OCI-LY7 (cell line): ENCODE data around the gene ARMC9. TPM values are rescaled to one million over a fixed set of nuclear protein-coding genes. Genes with fewer than 3 reads are reported as not detected.

Experiments used
- BruUV-seq: library from RNA; stranded (reverse); fragments of 400-500 nt; replicated peaks from 2 replicates; lab custom pipeline; 2021; lab: Mats Ljungman, UMichigan
- CTCF ChIA-PET: fragments of 300-600 bp; sonication (Branson Sonifier 250); formaldehyde crosslinking; loops from one replicate; lab custom pipeline; 2022; ENCODE audit warnings: antibody characterized with exemption; ENCODE audit not compliant: unreplicated experiment; lab: Charles Lee
- POLR2A ChIA-PET: fragments of 300-600 bp; sonication (Branson Sonifier 250); formaldehyde crosslinking; loops from one replicate; lab custom pipeline; 2022; ENCODE audit warnings: antibody characterized with exemption; lab: Charles Lee
- DNase-seq: peaks from one replicate; pipeline ENCODE4 v3.0.0-alpha.2; 2015; ENCODE audit warnings: low spot score
- H2AFZ ChIP-seq: fragments of 200-600 bp; sonication (generic), shearing (Covaris generic); 2 replicates; pipeline ENCODE4 v1.6.1; 2014; ENCODE audit warnings: mild to moderate bottlenecking, antibody characterized with exemption, low read length, moderate library complexity
- H3K27ac ChIP-seq: fragments of 200-600 bp; sonication (generic); 2 replicates; pipeline ENCODE4 v1.5.1; 2014; ENCODE audit warnings: mixed run types, low read depth, mild to moderate bottlenecking, moderate library complexity, low read length, inconsistent platforms; ENCODE audit not compliant: poor library complexity, severe bottlenecking
- H3K36me3 ChIP-seq: fragments of 200-600 bp; sonication (generic); 2 replicates; pipeline ENCODE4 v1.6.1; 2014; ENCODE audit warnings: mild to moderate bottlenecking, antibody characterized with exemption, low read length, moderate library complexity, mixed read lengths; ENCODE audit not compliant: insufficient read depth
- H3K4me1 ChIP-seq: fragments of 200-600 bp; sonication (generic); 2 replicates; pipeline ENCODE4 v1.5.1; 2014; ENCODE audit warnings: mild to moderate bottlenecking, low read length; ENCODE audit not compliant: insufficient read depth, poor library complexity, severe bottlenecking
- H3K4me2 ChIP-seq: fragments of 200-600 bp; sonication (generic); 2 replicates; pipeline ENCODE4 v1.6.1; 2014; ENCODE audit warnings: mild to moderate bottlenecking, low read length
- H3K4me3 ChIP-seq: fragments of 200-600 bp; sonication (generic); 2 replicates; pipeline ENCODE4 v1.5.1; 2014; ENCODE audit warnings: mild to moderate bottlenecking, low read depth, low read length; ENCODE audit not compliant: poor library complexity, severe bottlenecking
- H3K79me2 ChIP-seq: fragments of 200-600 bp; sonication (generic); 2 replicates; pipeline ENCODE4 v1.6.1; 2016; ENCODE audit warnings: low read depth, mild to moderate bottlenecking, low read length, moderate library complexity, mixed read lengths; ENCODE audit not compliant: insufficient read depth
- H3K9me2 ChIP-seq: fragments of 200-600 bp; sonication (generic); 2 replicates; pipeline ENCODE4 v1.6.1; 2016; ENCODE audit warnings: mild to moderate bottlenecking, low read length, mixed read lengths; ENCODE audit not compliant: insufficient read depth
- H3K9me3 ChIP-seq: fragments of 200-600 bp; sonication (generic); 2 replicates; pipeline ENCODE4 v1.6.1; 2014; ENCODE audit warnings: mild to moderate bottlenecking, mixed run types, low read length, mixed read lengths
- H4K20me1 ChIP-seq: fragments of 200-600 bp; sonication (generic); 2 replicates; pipeline ENCODE4 v1.6.1; 2014; ENCODE audit warnings: mild to moderate bottlenecking, antibody characterized with exemption, low read length, moderate library complexity, mixed read lengths; ENCODE audit not compliant: insufficient read depth
- CTCF ChIP-seq: fragments of 200-600 bp; sonication (generic); conservative IDR thresholded peaks from 2 replicates; pipeline ENCODE4 v1.5.1; 2014; ENCODE audit warnings: mild to moderate bottlenecking, antibody characterized with exemption, low read length, moderate library complexity, mixed read lengths
- EZH2phosphoT487 ChIP-seq: fragments of 200-600 bp; sonication (generic); IDR thresholded peaks from 2 replicates; pipeline ENCODE4 v1.6.1; 2018; ENCODE audit warnings: low read depth, borderline replicate concordance, mild to moderate bottlenecking, mixed run types, antibody characterized with exemption, low read length, moderate library complexity, mixed read lengths
- intact Hi-C: fragments of 100-400 bp; cut with micrococcal nuclease; formaldehyde crosslinking; loops from one replicate; pipeline ENCODE4 v1.10.0; 2022; ENCODE audit not compliant: unreplicated experiment
- total RNA-seq, 2 experiments: library from RNA; depleted of rRNA in 1 of 2; stranded (reverse); fragments of >200 nt in 1 of 2; shearing (Covaris generic) in 1 of 2; gene quantifications; 2 replicates each; pipeline ENCODE4 v1.2.3, GENCODE V29; 2014 to 2022

Gene ARMC9
- total RNA-seq, 2 experiments from 2014 or later: 6.6 to 12.2 TPM

DNA sequence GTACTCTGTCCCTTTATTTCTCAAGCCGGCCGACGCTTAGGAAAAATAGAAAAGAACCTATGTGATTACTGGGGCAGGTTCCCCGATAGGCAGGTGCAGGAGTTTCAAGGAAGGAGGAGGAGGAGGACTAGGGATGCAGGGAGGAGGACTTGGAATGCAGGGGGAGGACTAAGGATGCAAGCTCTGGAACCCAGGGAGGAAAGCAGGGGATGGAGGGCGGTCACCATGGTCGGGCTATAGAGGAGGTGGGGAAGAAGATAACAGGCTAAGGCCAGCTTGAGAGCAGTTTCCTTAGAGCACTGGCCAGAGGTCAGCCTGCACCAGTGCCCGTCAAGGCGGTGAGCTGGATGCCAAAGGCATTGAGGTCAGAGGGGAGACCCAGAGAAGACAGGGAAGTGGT, 178.4 kb downstream of the ARMC9 start:
- no peak overlapping the region for H3K27ac ChIP-seq
- no peaks in the 10 kb centered on the region for H3K9me2 ChIP-seq
- H2AFZ ChIP-seq: no peak overlapping the region
- H3K4me3 ChIP-seq: no peak overlapping the region
- H3K4me1 ChIP-seq: no peaks in the 10 kb centered on the region
- no peaks in the 10 kb centered on the region for H3K36me3 ChIP-seq
- no peaks in the 10 kb centered on the region for H4K20me1 ChIP-seq
- no peaks in the 10 kb centered on the region for H3K9me3 ChIP-seq
- BruUV-seq: no TSS peak
- TF ChIP-seq CTCF: no peak
- no peak for DNase-seq
- intact Hi-C loops: no loop called here
- POLR2A ChIA-PET: interaction anchor here (0.8 to 1.5 kb wide), 2 partner anchors 9 to 16 kb away, joined by 3 to 6 read pairs; no protein-coding TSS in a partner anchor
- H3K4me2 ChIP-seq: no peak overlapping the region
- CTCF ChIA-PET: no interaction called here
- no peaks in the 10 kb centered on the region for H3K79me2 ChIP-seq

GRCh38 chr2:231378026-231378722, 179.7 kb downstream of the ARMC9 start:
- DNase-seq: no peak
- Histone ChIP-seq H4K20me1 (no peaks in the 10 kb centered on the region), H3K9me3 (no peaks in the 10 kb centered on the region), H3K9me2 (no peaks in the 10 kb centered on the region), H3K27ac (no peak overlapping the region), H3K36me3 (no peaks in the 10 kb centered on the region), H2AFZ (no peak overlapping the region), H3K4me1 (no peaks in the 10 kb centered on the region), H3K4me2 (no peak overlapping the region), H3K4me3 (no peak overlapping the region), H3K79me2 (no peaks in the 10 kb centered on the region)
- TF ChIP-seq EZH2phosphoT487 (no peak), CTCF (no peak)
- no TSS peak for BruUV-seq
- intact Hi-C loops: no loop called here
- CTCF ChIA-PET: no interaction called here
- POLR2A ChIA-PET: interaction anchor here (0.6 to 1.5 kb wide), 3 partner anchors 10 to 363 kb away, joined by 3 to 6 read pairs (median 5); no protein-coding TSS in a partner anchor
